ENCODE measurements around the gene PSMC3.

Gene PSMC3

DNA sequence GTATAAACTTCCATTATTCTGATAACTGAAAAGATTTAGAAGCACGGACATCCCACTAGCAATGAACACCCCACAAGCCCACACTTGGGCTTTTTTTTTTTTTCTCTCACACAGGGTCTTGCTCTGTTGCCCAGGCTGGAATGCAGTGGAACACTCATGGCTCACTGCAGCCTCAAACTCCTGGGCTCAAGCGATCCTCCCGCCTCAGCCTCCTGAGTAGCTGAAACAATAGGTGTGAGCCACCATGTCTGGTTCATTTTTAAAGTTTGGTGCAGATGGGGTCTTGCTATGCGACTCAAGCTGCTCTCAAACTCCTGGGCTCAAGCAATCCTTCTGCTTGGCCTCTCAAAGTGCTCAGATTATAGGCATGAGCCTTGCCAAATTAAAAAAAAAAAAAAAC is 19.6 kb upstream of the PSMC3 start:
- intact Hi-C loops (cut with DNase I), result no loop called here
- DNase-seq, result no peak

GRCh38 chr11:47443817-47444216 is 17.6 kb upstream of the PSMC3 start:
- DNase-seq, result peak in 1 of 10 donors; percentile 26
- intact Hi-C loops (cut with DNase I), result no loop called here

GRCh38 chr11:47443028-47443700 is 16.9 kb upstream of the PSMC3 start:
- peak in 8 of 10 donors; percentile 28 to 94 (median 71) for DNase-seq
- intact Hi-C loops (cut with DNase I), result no loop called here

DNA sequence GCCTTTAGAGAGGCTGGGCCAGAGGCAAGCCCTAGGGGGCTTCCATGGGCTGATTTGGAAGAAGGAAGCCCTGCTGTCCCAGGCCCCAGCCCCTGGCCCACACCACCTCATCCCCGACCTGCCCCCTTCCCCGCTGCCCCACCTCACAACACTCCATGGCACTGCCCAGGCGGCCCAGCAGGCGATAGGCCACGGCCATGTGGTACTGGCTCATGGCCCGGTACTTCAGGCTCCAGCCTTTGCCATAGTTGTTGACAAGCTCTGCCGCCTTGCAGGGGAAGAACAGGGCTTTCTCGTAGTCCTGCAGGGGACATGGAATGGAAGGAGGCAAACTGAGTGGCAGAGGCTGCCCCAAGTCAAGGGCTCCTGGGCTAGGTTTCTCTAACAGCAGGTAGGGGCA is 16.3 kb upstream of the PSMC3 start:
- intact Hi-C loops (cut with DNase I), result no loop called here
- DNase-seq, result peak in 9 of 10 donors; percentile 29 to 92 (median 57)

DNA sequence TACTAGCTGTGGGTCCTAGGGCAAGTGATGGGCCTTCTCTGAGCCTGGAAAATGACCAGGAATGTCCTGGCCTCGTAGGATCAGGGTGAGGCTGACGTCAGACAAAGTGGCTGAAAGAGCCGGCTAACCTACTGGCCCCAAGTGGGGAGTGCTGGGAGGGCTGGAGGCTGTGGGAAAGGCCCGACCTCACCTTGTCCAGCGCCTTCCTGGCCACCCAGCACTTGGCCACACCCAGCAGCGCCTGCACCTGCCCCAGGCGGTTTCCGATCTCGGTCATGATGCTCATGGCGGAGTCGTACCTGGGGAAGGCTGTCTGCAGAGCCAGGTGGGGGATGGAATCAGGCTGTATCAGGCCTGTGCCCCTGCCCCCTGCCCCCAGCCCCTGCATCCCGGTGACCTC is 15.2 kb upstream of the PSMC3 start:
- intact Hi-C loops (cut with DNase I), result no loop called here
- DNase-seq, result no peak

DNA sequence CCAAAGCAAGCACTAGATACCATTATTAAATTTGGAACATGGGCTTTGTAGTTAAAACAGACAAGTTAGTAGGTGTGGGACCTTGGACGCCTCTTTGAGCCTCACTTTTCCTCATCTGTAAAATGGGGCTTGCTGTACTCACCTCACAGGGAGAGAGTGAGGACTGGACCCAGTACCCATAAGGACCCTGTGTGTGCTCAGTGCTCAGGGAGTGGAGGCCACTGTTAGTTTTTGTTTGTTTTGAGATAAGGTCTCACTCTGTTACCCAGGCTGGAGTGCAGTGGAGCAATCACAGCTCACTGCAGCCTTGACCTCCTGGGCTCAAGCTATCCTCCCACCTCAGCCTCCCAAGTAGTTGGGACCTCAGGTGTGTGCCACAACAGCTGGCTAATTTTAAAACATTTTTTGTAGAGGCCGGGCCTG is 13.8 kb upstream of the PSMC3 start:
- intact Hi-C loops (cut with DNase I), result no loop called here
- DNase-seq, result no peak

- no peak for DNase-seq
- intact Hi-C loops (cut with DNase I), result no loop called here
Observed at GRCh38 chr11:47438721-47439120, 12.5 kb upstream of the PSMC3 start.

DNA sequence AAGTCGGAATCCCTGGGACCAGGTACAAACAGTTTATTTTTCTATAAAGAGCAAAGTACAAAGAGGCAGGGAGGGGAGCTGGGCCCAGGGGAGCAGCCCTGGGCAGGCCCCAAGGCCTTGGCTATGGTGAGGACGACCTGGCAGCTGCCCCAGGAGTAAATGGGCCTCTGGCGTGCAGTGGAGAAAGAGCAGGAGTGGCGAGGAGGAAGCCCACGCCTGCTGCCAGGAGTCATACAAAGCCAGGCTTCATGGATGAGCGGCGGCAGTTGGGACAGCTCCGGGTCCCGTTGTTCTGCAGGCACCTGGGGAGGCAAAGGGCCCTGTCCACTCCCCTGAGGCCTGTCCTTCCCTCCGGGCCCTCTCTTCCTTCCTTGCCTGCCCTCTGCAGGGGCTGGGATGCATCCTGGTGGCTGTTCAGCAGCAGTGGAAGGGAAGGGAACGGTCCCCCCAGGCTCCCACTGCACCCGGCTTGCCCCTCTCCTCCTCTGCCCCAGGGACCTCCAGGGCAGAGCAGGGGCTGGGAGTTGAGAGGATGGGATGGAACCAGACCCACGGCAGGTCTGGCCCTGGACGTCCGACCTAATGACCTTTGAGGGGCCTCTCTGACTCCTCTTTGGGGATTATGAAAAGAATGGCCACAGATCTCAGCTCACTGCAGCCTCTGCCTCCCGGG is 11.6 kb upstream of the PSMC3 start:
- intact Hi-C loops (cut with DNase I), result no loop called here
- no peak for DNase-seq

- intact Hi-C loops (cut with DNase I), result no loop called here
- no peak for DNase-seq
Observed at GRCh38 chr11:47437218-47437745, 11.0 kb upstream of the PSMC3 start.

- no peak for DNase-seq
- intact Hi-C loops (cut with DNase I), result no loop called here
Observed at GRCh38 chr11:47436726-47437125, 10.5 kb upstream of the PSMC3 start.

DNA sequence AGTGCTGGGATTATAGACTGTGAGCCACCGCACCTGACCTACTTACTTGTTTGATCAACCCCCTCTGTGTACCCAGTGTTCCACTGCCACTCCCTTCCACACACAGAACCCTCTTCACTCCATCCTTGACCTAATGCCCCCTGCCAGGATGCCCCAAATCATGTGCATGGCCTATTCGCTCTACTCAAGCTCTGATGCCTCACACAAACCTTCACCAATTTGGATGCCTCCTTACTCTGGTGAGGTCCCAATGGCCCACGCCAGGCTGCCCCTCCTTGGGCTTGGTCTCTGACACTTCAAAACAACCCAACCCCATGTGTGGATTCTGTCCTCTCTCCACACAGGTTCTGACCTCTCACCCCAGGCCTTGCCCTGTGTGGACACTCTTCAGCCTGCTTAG is 9.4 kb upstream of the PSMC3 start:
- no peak for DNase-seq
- intact Hi-C loops (cut with DNase I), result no loop called here

DNA sequence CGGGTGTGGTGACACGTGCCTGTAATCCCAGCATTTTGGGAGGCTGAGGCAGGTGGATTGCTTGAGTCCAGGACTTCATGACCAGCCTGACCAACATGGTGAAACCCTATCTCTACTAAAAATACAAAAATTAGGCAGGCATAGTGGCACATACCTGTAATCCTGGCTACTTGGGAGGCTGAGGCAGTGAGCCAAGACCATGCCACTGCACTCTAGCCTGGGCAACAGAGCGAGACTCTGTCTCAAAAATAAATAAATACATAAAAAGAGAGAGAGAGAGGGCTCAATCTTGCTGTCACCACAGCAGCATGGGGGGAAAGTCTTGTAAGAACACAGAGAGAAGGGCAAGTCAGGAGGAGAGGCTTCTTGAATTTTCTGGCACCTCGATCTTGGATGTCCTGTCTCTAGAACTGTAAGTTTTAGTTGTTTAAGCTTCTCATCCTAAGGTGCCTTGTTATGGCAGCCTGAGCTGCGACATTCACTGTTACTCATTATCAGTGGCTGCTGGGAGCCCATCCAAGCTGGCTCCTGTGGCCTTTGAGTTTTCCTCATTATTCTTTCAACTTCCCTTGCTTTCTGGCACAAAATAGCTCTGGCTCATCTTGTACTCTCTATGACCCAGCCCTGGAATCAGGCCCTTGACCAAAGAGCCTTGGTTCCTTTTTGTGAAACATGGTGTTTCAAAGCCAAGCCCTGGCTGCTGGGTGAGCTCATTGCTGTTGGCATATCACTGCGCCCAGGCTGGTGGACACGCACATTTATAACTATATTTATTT is 8.0 kb upstream of the PSMC3 start:
- intact Hi-C loops (cut with DNase I), result no loop called here
- DNase-seq, result no peak

DNA sequence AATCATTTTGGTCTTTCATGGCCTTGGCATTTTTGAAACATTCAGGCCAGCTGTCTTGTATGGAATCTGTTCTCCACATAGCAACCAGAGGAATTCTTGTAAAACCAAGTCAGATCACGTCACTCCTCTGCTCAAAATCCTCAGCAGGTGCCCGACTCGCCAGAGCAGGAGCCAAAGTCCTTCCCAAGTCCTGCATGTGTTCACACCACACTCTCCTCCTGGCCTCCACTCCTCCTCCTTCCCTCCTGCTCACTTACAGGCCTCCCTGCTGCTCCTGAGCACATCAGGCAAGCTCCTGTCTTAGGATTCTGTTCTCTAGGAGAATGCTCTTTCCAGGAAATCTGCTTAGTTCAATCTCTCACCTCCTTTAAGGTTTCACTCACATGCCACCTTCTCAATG is 6.9 kb upstream of the PSMC3 start:
- DNase-seq, result no peak
- intact Hi-C loops (cut with DNase I), result no loop called here

DNA sequence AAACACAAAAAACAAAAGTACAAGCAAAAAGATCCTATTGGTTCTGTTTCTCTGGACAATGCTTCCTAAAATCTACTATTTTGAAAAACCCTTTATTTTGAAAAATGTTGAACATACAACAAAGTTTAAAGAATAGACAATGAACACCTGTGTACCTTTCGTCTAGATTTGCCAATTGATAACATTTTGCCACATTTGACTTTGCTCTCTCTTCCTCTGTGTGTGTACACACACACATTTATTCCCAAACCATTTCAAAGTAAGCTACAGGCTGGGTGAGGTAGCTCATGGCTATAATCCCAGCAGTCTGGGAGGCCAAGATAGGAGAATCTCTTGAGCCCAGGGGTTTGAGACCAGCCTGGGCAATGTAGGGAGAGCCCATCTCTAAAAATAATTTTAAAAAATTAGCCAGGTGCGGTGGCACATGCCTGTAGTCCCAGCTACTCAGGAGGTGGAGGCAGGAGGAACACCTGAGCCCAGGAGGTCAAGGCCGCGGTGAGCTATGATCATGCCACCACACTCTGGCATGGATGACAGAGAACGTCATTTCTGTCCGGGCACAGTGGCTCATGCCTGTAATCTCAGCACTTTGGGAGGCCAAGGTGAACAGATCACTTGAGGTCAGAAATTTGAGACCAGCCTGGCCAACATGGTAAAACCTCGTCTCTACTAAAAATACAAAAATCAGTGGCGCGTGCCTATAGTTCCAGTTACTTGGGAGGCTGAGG is 5.3 kb upstream of the PSMC3 start:
- no peak for DNase-seq
- intact Hi-C loops (cut with DNase I), result no loop called here

DNA sequence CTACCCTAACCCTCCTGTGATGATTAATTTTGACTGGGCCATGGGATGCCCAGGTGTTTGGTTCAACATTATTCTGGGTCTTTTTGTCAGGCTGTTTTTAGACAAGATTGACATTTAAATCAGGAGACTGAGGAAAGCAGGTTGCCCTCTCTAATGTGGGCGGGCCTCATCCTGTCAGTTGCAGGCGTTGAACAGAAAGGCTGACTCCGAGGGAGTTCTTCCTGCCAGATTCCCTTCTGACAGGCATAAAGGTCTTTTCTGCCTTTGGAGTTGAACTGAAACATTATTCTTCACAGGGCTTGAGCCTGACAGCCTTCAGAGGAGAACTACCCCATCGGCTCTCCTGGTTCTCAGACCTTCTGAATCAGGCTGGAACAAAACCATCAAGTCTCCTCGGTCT is 4.3 kb upstream of the PSMC3 start:
- intact Hi-C loops (cut with DNase I), result no loop called here
- no peak for DNase-seq

- no peak for DNase-seq
- intact Hi-C loops (cut with DNase I), result loop anchor here (10.0 kb wide), 1 partner anchor 149 kb away; the partner anchor contains the start of genes KBTBD4 and NDUFS3
Observed at GRCh38 chr11:47425611-47426010, 628 bp downstream of the PSMC3 start.

GRCh38 chr11:47418454-47419259 is 7.6 kb downstream of the PSMC3 start:
- intact Hi-C loops (cut with DNase I), result no loop called here
- no peak for DNase-seq

- no peak for DNase-seq
- intact Hi-C loops (cut with DNase I), result no loop called here
Observed at GRCh38 chr11:47417712-47418111, 8.5 kb downstream of the PSMC3 start.

DNA sequence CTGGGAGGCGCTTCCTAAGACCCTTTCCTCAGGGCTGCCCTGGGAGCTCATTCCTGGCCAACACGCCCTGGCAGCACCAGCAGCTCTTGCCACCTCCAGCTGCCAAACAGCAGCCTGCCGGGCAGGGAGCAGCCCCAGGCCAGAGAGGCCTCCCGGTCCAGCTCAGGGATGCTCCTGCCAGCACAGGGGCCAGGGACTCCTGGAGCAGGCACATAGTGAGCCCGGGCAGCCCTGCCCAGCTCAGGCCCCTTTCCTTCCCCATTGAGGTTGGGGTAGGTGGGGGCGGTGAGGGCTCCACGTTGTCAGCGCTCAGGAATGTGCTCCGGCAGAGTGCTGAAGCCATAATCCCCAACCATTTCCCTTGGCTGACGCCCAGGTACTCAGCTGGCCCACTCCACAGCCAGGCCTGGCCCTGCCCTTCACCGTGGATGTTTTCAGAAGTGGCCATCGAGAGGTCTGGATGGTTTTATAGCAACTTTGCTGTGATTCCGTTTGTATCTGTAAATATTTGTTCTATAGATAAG is 10.2 kb downstream of the PSMC3 start:
- peak in 1 of 10 donors; percentile 87 for DNase-seq
- intact Hi-C loops (cut with DNase I), result no loop called here

Data from posterior cingulate gyrus (tissue), 11 donors.